AG10803 (cell line): ENCODE results near the gene RBKS.
"Not testable (repeated sequence)": the region's sequence is repeated elsewhere in the genome, so short reads cannot be mapped to it uniquely, and the experiment has no call there.

ENCODE experiments used
- DNase-seq: peaks from one replicate; pipeline ENCODE4 v3.0.0; 2010; ENCODE audit warnings: low read depth
- H3K4me3 ChIP-seq: 2 replicates; pipeline ENCODE4 v1.5.1; 2011; ENCODE audit warnings: mild to moderate bottlenecking, low read length, control low read depth
- TF ChIP-seq, protein P1 (sequence below): conservative IDR thresholded peaks from 2 replicates; pipeline ENCODE4 v1.5.1; 2011; ENCODE audit warnings: mild to moderate bottlenecking, low read length, control low read depth, inconsistent platforms

The RBKS gene

DNA sequence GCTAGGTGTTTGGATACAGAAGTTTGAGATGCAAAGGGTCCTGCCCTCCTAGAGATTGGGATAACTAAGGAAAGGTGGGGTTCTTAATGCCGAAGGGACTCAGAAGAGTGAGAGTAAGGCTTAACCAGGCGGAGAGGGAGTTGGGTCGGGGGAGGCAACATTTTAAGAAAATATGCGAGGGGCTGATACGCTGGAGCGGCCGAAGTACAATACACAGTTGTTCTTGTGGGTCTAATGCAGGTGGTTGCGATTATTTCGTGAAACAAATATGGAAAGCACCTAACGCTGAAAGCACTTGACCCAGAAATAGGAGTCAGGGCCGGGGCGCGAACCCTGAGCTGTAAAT is 119.0 kb downstream of the RBKS start:
- H3K4me3 ChIP-seq = peak overlapping the region; percentile 86
- TF ChIP-seq, protein P1, sequence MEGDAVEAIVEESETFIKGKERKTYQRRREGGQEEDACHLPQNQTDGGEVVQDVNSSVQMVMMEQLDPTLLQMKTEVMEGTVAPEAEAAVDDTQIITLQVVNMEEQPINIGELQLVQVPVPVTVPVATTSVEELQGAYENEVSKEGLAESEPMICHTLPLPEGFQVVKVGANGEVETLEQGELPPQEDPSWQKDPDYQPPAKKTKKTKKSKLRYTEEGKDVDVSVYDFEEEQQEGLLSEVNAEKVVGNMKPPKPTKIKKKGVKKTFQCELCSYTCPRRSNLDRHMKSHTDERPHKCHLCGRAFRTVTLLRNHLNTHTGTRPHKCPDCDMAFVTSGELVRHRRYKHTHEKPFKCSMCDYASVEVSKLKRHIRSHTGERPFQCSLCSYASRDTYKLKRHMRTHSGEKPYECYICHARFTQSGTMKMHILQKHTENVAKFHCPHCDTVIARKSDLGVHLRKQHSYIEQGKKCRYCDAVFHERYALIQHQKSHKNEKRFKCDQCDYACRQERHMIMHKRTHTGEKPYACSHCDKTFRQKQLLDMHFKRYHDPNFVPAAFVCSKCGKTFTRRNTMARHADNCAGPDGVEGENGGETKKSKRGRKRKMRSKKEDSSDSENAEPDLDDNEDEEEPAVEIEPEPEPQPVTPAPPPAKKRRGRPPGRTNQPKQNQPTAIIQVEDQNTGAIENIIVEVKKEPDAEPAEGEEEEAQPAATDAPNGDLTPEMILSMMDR = no peak
- no peak for DNase-seq

DNA sequence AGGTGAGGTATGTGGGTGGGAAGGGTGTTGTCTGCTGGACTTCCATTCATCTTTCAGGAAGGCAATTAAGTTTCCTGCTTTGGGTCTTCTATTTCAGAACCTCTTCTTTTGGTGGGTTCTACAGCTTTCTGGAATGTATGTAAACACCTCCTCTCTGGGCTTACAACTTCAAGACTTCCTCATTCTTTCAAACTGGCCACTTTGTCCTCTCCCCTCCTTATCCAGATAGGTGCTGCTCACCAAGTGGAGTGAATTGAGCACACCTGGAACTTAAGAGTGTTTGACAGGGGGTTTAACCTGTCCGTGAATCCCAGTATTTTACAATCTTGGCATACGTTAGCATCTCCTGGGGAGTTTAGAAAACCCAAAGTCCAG is 123.9 kb downstream of the RBKS start:
- no peak overlapping the region for H3K4me3 ChIP-seq
- DNase-seq = no peak
- TF ChIP-seq, protein P1 = no peak

DNA sequence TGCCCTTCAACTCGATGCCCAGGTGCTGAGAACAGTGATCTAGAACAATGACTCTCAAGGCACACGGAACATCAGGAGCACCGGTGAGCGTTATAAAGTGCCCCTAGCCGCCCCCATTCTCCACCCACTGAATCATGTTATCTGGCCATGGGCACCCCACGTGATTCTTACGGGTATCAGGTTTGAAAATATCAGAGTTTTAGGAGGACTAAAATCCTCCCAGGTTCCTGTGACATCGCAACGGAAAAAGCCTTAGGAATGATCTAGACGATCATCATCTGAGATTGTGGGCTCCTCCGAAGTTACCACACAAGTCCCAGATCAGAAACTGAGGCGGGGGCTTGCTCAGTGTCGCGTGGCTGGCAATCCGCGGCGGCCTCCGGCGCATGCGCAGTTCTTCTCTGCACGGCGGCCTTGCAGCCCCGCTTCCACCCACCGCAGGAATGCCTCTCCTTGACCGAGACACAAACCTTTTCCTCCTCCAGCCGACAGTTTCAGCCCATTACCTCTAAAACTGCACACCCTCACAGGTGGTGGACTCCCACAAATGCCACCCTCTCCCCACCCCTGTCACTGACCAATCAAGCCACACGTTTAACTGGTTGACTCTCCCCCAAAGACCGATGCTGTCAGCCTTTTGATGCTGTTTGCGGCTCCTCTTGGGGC is 124.4 kb downstream of the RBKS start:
- no peak overlapping the region for H3K4me3 ChIP-seq
- TF ChIP-seq, protein P1 = no peak
- DNase-seq = peak; percentile 25

DNA sequence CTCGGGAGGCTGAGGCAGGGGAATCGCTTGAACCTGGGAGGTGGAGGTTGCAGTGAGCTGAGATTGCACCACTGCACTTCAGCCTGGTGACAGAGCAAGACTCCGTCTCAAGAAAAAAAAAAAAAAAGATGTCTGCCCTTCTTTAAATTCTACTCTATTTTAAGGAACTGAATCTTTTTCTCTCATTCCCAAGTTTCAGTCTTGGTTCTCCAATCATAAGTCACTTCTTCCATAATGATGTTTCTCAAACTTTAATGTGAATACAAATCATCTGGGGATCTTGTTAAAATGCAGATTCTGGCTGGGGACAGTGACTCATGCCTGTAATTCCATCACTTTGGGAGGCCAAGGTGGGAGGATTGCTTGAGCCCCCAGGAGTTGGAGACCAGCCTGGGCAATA is 125.7 kb downstream of the RBKS start:
- not testable (repeated sequence) for H3K4me3 ChIP-seq, DNase-seq

DNA sequence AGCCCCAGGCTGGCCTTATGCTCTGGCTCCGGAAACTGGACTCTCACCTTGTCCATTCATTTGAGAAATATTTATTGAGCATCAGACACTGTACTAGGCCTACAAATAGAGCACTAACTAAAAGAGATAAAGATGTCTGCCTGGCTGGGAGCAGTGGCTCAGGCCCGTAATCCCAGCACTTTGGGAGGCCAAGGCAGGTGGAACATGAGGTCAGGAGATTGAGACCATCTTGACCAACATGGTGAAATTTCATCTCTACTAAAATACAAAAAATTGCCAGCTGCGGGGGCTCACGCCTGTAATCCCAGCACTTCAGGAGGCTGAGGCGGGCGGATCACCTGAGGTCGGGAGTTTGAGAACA is 126.3 kb downstream of the RBKS start:
- DNase-seq = no peak
- no peak overlapping the region for H3K4me3 ChIP-seq
- TF ChIP-seq, protein P1 = no peak

DNA sequence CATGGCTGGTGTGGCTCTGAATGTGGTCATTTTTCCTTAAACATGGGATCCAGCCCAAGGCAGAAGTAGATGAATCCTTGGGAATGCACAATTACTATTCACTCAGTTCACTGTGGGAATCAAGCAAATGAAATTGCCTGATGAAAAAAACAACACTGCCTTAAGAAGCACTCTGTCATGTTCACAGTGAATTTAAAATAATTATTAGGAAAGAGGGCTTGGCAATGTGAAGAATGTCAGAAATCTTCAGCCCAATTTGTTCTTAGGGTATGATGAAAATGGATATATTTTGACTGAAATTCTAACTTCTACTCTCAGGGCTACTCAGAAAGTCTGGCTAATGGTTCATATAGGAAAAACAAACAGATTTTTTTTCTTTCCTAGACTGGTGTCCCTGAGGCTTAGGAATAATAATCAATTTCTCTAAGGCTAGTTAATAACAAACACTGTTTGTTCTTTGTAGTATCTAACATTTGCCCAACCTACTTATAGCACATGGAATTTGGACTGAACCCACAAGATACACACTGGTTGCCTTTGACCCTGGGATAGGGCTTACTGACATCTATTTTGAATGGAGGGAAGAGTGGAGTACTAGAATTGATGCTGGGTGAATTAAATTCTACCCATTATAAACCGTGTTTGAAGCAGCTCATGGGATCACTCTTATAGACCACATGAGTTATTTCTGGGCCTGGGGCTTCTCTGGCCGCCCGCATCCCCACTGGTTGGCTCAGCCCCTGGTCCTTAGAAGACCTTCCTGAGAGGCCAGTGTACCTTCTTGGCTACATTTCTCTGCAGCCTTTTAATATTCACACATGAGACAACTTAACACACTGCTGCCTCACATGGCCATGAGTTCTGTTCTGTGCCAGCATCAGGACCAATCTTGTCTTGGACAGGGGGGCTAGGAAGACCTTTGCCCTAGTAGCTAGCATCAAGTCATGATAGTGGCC is 127.0 kb downstream of the RBKS start:
- peak; percentile 78 for DNase-seq
- TF ChIP-seq, protein P1 = no peak
- H3K4me3 ChIP-seq = no peak overlapping the region

DNA sequence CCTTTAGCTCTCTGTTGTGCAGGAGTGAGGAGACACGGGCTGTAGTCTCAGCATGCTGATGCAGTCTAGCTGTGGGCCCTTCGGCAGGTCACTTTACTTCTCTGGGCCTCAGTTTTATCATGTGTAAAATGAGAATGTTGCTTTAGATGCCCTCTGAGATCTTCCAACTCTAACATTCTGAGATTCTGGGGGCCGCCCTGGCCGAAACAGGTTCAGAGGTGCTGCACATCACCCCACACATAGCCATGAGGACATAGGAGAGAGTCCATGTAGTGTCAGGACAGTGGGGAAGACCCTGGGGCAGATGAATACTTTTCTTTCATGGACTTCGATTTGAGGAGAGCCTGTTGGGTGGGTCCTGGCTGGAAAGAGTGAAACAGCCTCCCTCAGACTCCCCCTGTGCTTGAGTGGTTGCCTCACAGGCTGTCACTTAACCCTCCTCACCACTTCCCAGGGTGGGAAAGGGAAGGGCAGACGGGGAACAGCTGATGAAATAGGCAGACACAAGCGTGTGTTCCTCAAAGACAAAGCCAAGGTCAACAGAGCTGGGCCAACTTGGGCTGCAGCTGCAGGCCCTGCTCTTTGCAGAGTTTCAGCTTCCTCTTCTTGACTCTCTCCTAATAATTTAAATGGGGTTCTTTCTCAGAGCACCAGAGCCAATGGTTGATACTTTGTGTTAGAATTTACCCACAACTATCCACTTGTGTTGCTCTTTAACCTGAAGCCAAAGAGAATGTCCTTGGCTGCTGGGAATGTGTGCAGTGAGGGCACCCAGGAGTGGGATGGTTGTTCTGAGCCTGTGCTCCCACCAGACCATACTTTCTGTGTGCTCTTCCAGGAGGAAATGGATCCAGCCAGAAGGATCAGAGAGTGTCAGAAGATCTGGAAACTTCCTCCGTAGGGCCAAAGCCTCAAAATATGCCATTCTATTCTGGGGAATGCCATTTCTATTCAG is 133.4 kb downstream of the RBKS start:
- TF ChIP-seq, protein P1 = no peak
- no peak overlapping the region for H3K4me3 ChIP-seq
- DNase-seq = peak; percentile 28
